H1 (cell line): ENCODE results near the gene NEU4. TPM values are rescaled to one million over a fixed set of nuclear protein-coding genes. Genes with fewer than 3 reads are reported as not detected.

ENCODE experiments used
- ATF2 ChIP-seq: IDR thresholded peaks from 2 replicates; pipeline ENCODE4 v1.6.1; 2012; ENCODE audit warnings: low read length, inconsistent platforms
- NANOG ChIP-seq: IDR thresholded peaks from 2 replicates; pipeline ENCODE4 v1.6.1; 2011; ENCODE audit warnings: low read length, low read depth, mild to moderate bottlenecking, inconsistent platforms; ENCODE audit not compliant: insufficient read depth, poor library complexity, severe bottlenecking
- RAD21 ChIP-seq, 2 experiments: IDR thresholded peaks in 1 of 2; conservative IDR thresholded peaks in 1 of 2; 2 replicates each; pipeline ENCODE4 v1.6.1; 2011; ENCODE audit warnings: low read depth in 2 of 2, low read length in 2 of 2, improper control_type of control experiment in 1 of 2, inconsistent platforms in 1 of 2, mild to moderate bottlenecking in 1 of 2, moderate library complexity in 1 of 2
- RFX5 ChIP-seq: IDR thresholded peaks from 2 replicates; pipeline ENCODE4 v1.6.1; 2011; ENCODE audit warnings: low read depth, low read length, improper control_type of control experiment, borderline replicate concordance
- RXRA ChIP-seq: IDR thresholded peaks from 2 replicates; pipeline ENCODE4 v1.6.1; 2011; ENCODE audit warnings: low read depth, mild to moderate bottlenecking, low read length, moderate library complexity; ENCODE audit not compliant: insufficient read depth
- SIN3A ChIP-seq, 2 experiments: IDR thresholded peaks in 1 of 2; conservative IDR thresholded peaks in 1 of 2; 2 replicates each; pipeline ENCODE4 v1.6.1; 2011 to 2012; ENCODE audit warnings: low read length in 2 of 2, improper control_type of control experiment in 1 of 2, low read depth in 1 of 2, mild to moderate bottlenecking in 1 of 2
- SP1 ChIP-seq: IDR thresholded peaks from 2 replicates; pipeline ENCODE4 v1.6.1; 2011; ENCODE audit warnings: low read depth, low read length
- TAF7 ChIP-seq: optimal IDR thresholded peaks from 2 replicates; pipeline ENCODE3; 2011; ENCODE audit warnings: low read depth, mild to moderate bottlenecking, inconsistent platforms, low read length, moderate library complexity, borderline replicate concordance
- TEAD4 ChIP-seq: IDR thresholded peaks from 2 replicates; pipeline ENCODE4 v1.6.1; 2012; ENCODE audit warnings: low read depth, low read length, inconsistent platforms, mixed read lengths
- polyA plus RNA-seq, 7 experiments: library from polyadenylated mRNA; depleted of rRNA in 3 of 7; stranded (reverse) in 5 of 7; unstranded in 2 of 7; fragments of >200 nt in 5 of 7; fragments of 200-250 nt in 2 of 7; gene quantifications; 1 replicate in 5 of 7; 2 replicates in 1 of 7; 4 replicates in 1 of 7; pipeline versions ENCODE4 v1.2.1 to v1.2.3, GENCODE V29; 2011 to 2013; ENCODE audit warnings: missing spikeins in 2 of 7, mixed read lengths in 2 of 7
- total RNA-seq: library from RNA; stranded (reverse); fragmentation: NEBNext Ultra II Directional; extraction: Animal tissue kit (Norgen Biotek cat#: 25700); gene quantifications from 2 replicates; pipeline ENCODE4 v1.2.1, GENCODE V29; 2021

Gene NEU4
- total and polyA plus RNA-seq, 2 of the 8 experiments (the other 6 are each of a cell fraction or from before 2014, with no cell fraction given) = 0.32 to 0.50 TPM

GRCh38 chr2:241865957-241866789 lies 57.2 kb downstream of the NEU4 start (continued):
- TF ChIP-seq RAD21 (IDR thresholded peaks at IDR 0.05 in 1 of 2, conservative IDR thresholded peaks at IDR 0.05 in 1 of 2; ENCODE audit: low read depth in 2 of 2, low read length in 2 of 2) (no peak), SIN3A (conservative IDR thresholded peaks at IDR 0.05 in 1 of 2, IDR thresholded peaks at IDR 0.05 in 1 of 2; ENCODE audit: low read depth in 1 of 2, low read length in 2 of 2) (peak in 1 of 2 experiments; percentile 71; a peak in 1 of 4 replicates), ATF2 (no peak), SP1 (no peak), TEAD4 (no peak), RFX5 (no peak), NANOG (no peak), RXRA (no peak), TAF7 (no peak)
